Right atrium auricular region (tissue), 2 donors: ENCODE measurements around the gene VAV1. TPM values are rescaled to one million over a fixed set of nuclear protein-coding genes. Genes with fewer than 3 reads are reported as not detected.

Experiments used
- DNase-seq: peaks from one replicate; pipeline ENCODE4 v3.0.0-alpha.2; 2019; ENCODE audit warnings: low spot score
- H3K27ac ChIP-seq, 2 donors: fragments of 200-600 bp; sonication (generic); 1 replicate in 1 of 2; 2 replicates in 1 of 2; pipeline ENCODE4 v1.5.1; 2016 to 2019
- H3K27me3 ChIP-seq, 2 donors: fragments of 200-600 bp; sonication (generic); one replicate each; pipeline versions ENCODE4 v1.5.1 to v1.6.0; 2017 to 2019
- H3K36me3 ChIP-seq: fragments of 200-600 bp; sonication (generic); one replicate; pipeline ENCODE4 v1.5.1; 2016
- H3K4me1 ChIP-seq, 2 donors: fragments of 200-600 bp; sonication (generic); one replicate each; pipeline versions ENCODE4 v1.5.1 to v1.6.0; 2017 to 2019
- H3K4me3 ChIP-seq, 2 donors: fragments of 200-600 bp; sonication (generic); 1 replicate in 1 of 2; 2 replicates in 1 of 2; pipeline ENCODE4 v1.5.1; 2017 to 2019; ENCODE audit warnings: mild to moderate bottlenecking in 1 of 2, moderate library complexity in 1 of 2
- H3K9me3 ChIP-seq, 2 donors: fragments of 200-600 bp; sonication (generic); one replicate each; pipeline ENCODE4 v1.5.1; 2019
- CTCF ChIP-seq, 2 donors: fragments of 200-600 bp; sonication (generic); IDR thresholded peaks; one replicate each; pipeline ENCODE4 v1.5.1; 2019; ENCODE audit warnings: antibody characterized with exemption in 2 of 2
- total RNA-seq, 2 donors: library from RNA; depleted of rRNA; stranded (reverse); fragments of >200 nt; gene quantifications; one replicate each; pipeline ENCODE4 v1.1.0, GENCODE V29; 2016

Gene VAV1
- total RNA-seq, 2 donors from 2014 or later, result 0.52 to 1.4 TPM

GRCh38 chr19:6835501-6835900, 63.0 kb downstream of the VAV1 start:
- TF ChIP-seq CTCF (IDR thresholded peaks at IDR 0.05), result no peak
- Histone ChIP-seq H3K9me3 (no peaks in the 10 kb centered on the region), H3K36me3 (no peaks in the 10 kb centered on the region), H3K27ac (no peak overlapping the region), H3K4me1 (no peaks in the 10 kb centered on the region), H3K27me3 (no peaks in the 10 kb centered on the region), H3K4me3 (no peak overlapping the region)
- no peak for DNase-seq

- Histone ChIP-seq H3K27me3 (no peaks in the 10 kb centered on the region), H3K4me1 (no peaks in the 10 kb centered on the region), H3K4me3 (no peak overlapping the region), H3K27ac (no peak overlapping the region), H3K9me3 (no peaks in the 10 kb centered on the region), H3K36me3 (no peaks in the 10 kb centered on the region)
- no peak for DNase-seq
- TF ChIP-seq CTCF (IDR thresholded peaks at IDR 0.05), result no peak
Observed at GRCh38 chr19:6837525-6837924, 65.0 kb downstream of the VAV1 start.

- Histone ChIP-seq H3K4me3 (no peak overlapping the region), H3K36me3 (no peaks in the 10 kb centered on the region), H3K27me3 (no peaks in the 10 kb centered on the region), H3K9me3 (no peaks in the 10 kb centered on the region), H3K4me1 (no peaks in the 10 kb centered on the region), H3K27ac (no peak overlapping the region)
- DNase-seq, result no peak
- TF ChIP-seq CTCF (IDR thresholded peaks at IDR 0.05), result no peak
Observed at GRCh38 chr19:6838062-6838655, 65.7 kb downstream of the VAV1 start.

GRCh38 chr19:6842871-6843607, 70.5 kb downstream of the VAV1 start:
- Histone ChIP-seq H3K27me3 (no peaks in the 10 kb centered on the region), H3K9me3 (no peaks in the 10 kb centered on the region), H3K27ac (no peak overlapping the region), H3K4me3 (no peak overlapping the region), H3K4me1 (no peaks in the 10 kb centered on the region), H3K36me3 (no peaks in the 10 kb centered on the region)
- no peak for DNase-seq
- TF ChIP-seq CTCF (IDR thresholded peaks at IDR 0.05), result no peak

GRCh38 chr19:6847828-6848200, 75.3 kb downstream of the VAV1 start:
- no peaks in the 10 kb centered on the region for H3K36me3 ChIP-seq
- H3K4me3 ChIP-seq, result no peak overlapping the region
- no peaks in the 10 kb centered on the region for H3K4me1 ChIP-seq
- TF ChIP-seq CTCF (IDR thresholded peaks at IDR 0.05), result no peak
- no peaks in the 10 kb centered on the region for H3K27me3 ChIP-seq
- no peaks in the 10 kb centered on the region for H3K9me3 ChIP-seq
- no peak for DNase-seq
- H3K27ac ChIP-seq, result no peak overlapping the region

- no peak for TF ChIP-seq CTCF (IDR thresholded peaks at IDR 0.05)
- Histone ChIP-seq H3K4me1 (no peaks in the 10 kb centered on the region), H3K27me3 (no peaks in the 10 kb centered on the region), H3K4me3 (no peak overlapping the region), H3K9me3 (no peaks in the 10 kb centered on the region), H3K27ac (no peak overlapping the region), H3K36me3 (no peaks in the 10 kb centered on the region)
- no peak for DNase-seq
Observed at GRCh38 chr19:6848986-6849385, 76.5 kb downstream of the VAV1 start.
